PFSK-1 (cell line): ENCODE results near the gene ZSCAN4.

Experiments used
- POLR2AphosphoS5 ChIP-seq: IDR thresholded peaks from 2 replicates; pipeline ENCODE4 v1.6.1; 2012; ENCODE audit warnings: low read depth, mild to moderate bottlenecking, control low read depth, low read length, moderate library complexity
- SIN3A ChIP-seq: IDR thresholded peaks from 2 replicates; pipeline ENCODE4 v1.6.1; 2012; ENCODE audit warnings: mild to moderate bottlenecking, low read length, moderate library complexity, borderline replicate concordance; ENCODE audit not compliant: insufficient read depth

GRCh38 chr19:57653689-57654088, 15.0 kb upstream of the ZSCAN4 start:
- TF ChIP-seq POLR2AphosphoS5 (no peak), SIN3A (no peak)
